Naive thymus-derived CD4-positive, alpha-beta T cell (primary cell): ENCODE results near the gene SNCG. TPM values are rescaled to one million over a fixed set of nuclear protein-coding genes. Genes with fewer than 3 reads are reported as not detected.

Experiments used
- ATAC-seq: fragments of 150-1000 bp; cut with Tn5 transposase; 2 replicates; pipeline ENCODE4 v1.10.0; 2021; ENCODE audit warnings: mild to moderate bottlenecking, moderate library complexity
- CTCF ChIA-PET: fragments of 350-600 bp; sonication (Branson Sonifier 250); formaldehyde crosslinking; loops from one replicate; lab custom pipeline; 2021; ENCODE audit warnings: antibody characterized with exemption; lab: Charles Lee
- POLR2A ChIA-PET: fragments of 350-600 bp; sonication (Branson Sonifier 250); formaldehyde crosslinking; loops from one replicate; lab custom pipeline; 2021; ENCODE audit warnings: antibody characterized with exemption, inconsistent platforms; lab: Charles Lee
- DNase-seq, 9 donors: peaks; one replicate each; pipeline versions ENCODE4 v3.0.0 to v3.0.0-alpha.2; 2020 to 2022; ENCODE audit warnings: mixed read lengths in 1 of 9
- H3K27ac ChIP-seq: one replicate; pipeline ENCODE4 v1.7.0; 2013; ENCODE audit warnings: mild to moderate bottlenecking, low read depth, low read length, moderate library complexity
- H3K27me3 ChIP-seq, 2 donors: one replicate each; pipeline ENCODE4 v1.7.0; 2013; ENCODE audit warnings: low read length in 2 of 2, mild to moderate bottlenecking in 2 of 2, moderate library complexity in 2 of 2; ENCODE audit not compliant: control insufficient read depth in 2 of 2, insufficient read depth in 2 of 2
- H3K36me3 ChIP-seq, 3 experiments: 1 replicate in 2 of 3; 2 replicates in 1 of 3; pipeline ENCODE4 v1.7.0; 2013; ENCODE audit warnings: low read length in 3 of 3, mild to moderate bottlenecking in 3 of 3, moderate library complexity in 1 of 3; ENCODE audit not compliant: insufficient read depth in 3 of 3, control insufficient read depth in 2 of 3
- H3K4me1 ChIP-seq, 2 donors: one replicate each; pipeline ENCODE4 v1.7.0; 2013; ENCODE audit warnings: low read length in 2 of 2, mild to moderate bottlenecking in 2 of 2, moderate library complexity in 1 of 2; ENCODE audit not compliant: control insufficient read depth in 2 of 2, insufficient read depth in 2 of 2
- H3K4me3 ChIP-seq: 2 replicates; pipeline ENCODE4 v1.7.0; 2013; ENCODE audit warnings: mild to moderate bottlenecking, low read length
- H3K9me3 ChIP-seq, 3 experiments: 1 replicate in 2 of 3; 2 replicates in 1 of 3; pipeline ENCODE4 v1.7.0; 2013; ENCODE audit warnings: low read length in 3 of 3; ENCODE audit not compliant: control insufficient read depth in 2 of 3
- H3K27ac Mint-ChIP-seq, 9 donors: one replicate each; pipeline ENCODE4 v1.8.0; 2020 to 2022; ENCODE audit warnings: mixed read lengths in 9 of 9, mild to moderate bottlenecking in 8 of 9, moderate library complexity in 5 of 9, inconsistent platforms in 2 of 9
- H3K27me3 Mint-ChIP-seq, 5 donors: one replicate each; pipeline ENCODE4 v1.8.0; 2021 to 2022; ENCODE audit warnings: mixed read lengths in 5 of 5, mild to moderate bottlenecking in 1 of 5
- H3K36me3 Mint-ChIP-seq, 5 donors: one replicate each; pipeline ENCODE4 v1.8.0; 2020 to 2022; ENCODE audit warnings: mixed read lengths in 5 of 5, mild to moderate bottlenecking in 3 of 5, inconsistent platforms in 1 of 5
- H3K4me1 Mint-ChIP-seq, 7 donors: one replicate each; pipeline ENCODE4 v1.8.0; 2020 to 2022; ENCODE audit warnings: mixed read lengths in 7 of 7, mild to moderate bottlenecking in 3 of 7, inconsistent platforms in 1 of 7
- H3K4me3 Mint-ChIP-seq, 10 donors: one replicate each; pipeline ENCODE4 v1.8.0; 2020 to 2022; ENCODE audit warnings: mild to moderate bottlenecking in 10 of 10, mixed read lengths in 10 of 10, moderate library complexity in 6 of 10, inconsistent platforms in 2 of 10
- H3K9me3 Mint-ChIP-seq, 11 donors: one replicate each; pipeline ENCODE4 v1.8.0; 2020 to 2022; ENCODE audit warnings: mixed read lengths in 11 of 11, mild to moderate bottlenecking in 4 of 11, inconsistent platforms in 1 of 11, moderate library complexity in 1 of 11
- intact Hi-C, 2 donors: fragments of 100-400 bp; cut with micrococcal nuclease; formaldehyde crosslinking; loops; one replicate each; pipeline ENCODE4 v1.15.1; 2023
- polyA plus RNA-seq, 2 donors: library from polyadenylated mRNA; unstranded; fragments of 300-500 nt; fragmentation: Illumina TruSeq; gene quantifications; one replicate each; pipeline ENCODE4 v1.2.3, GENCODE V29; 2021
- total RNA-seq, 6 experiments: library from RNA in 5 of 6; stranded (reverse) in 5 of 6; gene quantifications; 1 replicate in 5 of 6; 2 replicates in 1 of 6; pipeline ENCODE4 v1.2.3 and lab custom pipeline; 2021 to 2026

The SNCG gene
- total and polyA plus RNA-seq, 7 experiments from 2014 or later: 0.45 TPM; not detected in 6

GRCh38 chr10:86940677-86941076 is 17.7 kb upstream of the SNCG start:
- DNase-seq (no peak), ATAC-seq (no peak)
- peaks cover 0 to 16% (median 6%) of the 10 kb centered on the region in 7 donors for H3K4me1 Mint-ChIP-seq
- Histone ChIP-seq H3K9me3 (no peaks in the 10 kb centered on the region), H3K36me3 (no peaks in the 10 kb centered on the region), H3K27ac (no peak overlapping the region), H3K4me1 (no peaks in the 10 kb centered on the region), H3K27me3 (no peaks in the 10 kb centered on the region), H3K4me3 (no peak overlapping the region)
- H3K36me3 Mint-ChIP-seq: no peaks in the 10 kb centered on the region
- peak overlapping the region in 1 of 9 donors; percentile 68 for H3K27ac Mint-ChIP-seq
- H3K9me3 Mint-ChIP-seq: peaks cover 0 to 3% (median 0%) of the 10 kb centered on the region in 11 donors
- CTCF ChIA-PET: interaction anchor here (0.9 to 8.1 kb wide), 5 partner anchors 10 to 208 kb away, joined by 4 to 90 read pairs (median 4); partner anchors contain the start of gene ADIRF
- intact Hi-C loops: loop anchor here in 1 of 2 donors (10.0 kb wide), 1 partner anchor 264 kb away; no protein-coding TSS in a partner anchor
- POLR2A ChIA-PET: interaction anchor here (1.0 to 2.5 kb wide), 2 partner anchors 11 to 26 kb away, joined by 3 to 13 read pairs; no protein-coding TSS in a partner anchor
- H3K4me3 Mint-ChIP-seq: no peak overlapping the region
- peaks cover 0 to 3% (median 0%) of the 10 kb centered on the region in 5 donors for H3K27me3 Mint-ChIP-seq

- ChIA-PET CTCF (interaction anchor here (1.0 to 8.1 kb wide), 4 partner anchors 9 to 27 kb away, joined by 4 to 90 read pairs (median 5); partner anchors contain the start of gene ADIRF), POLR2A (interaction anchor here (1.0 to 2.5 kb wide), 3 partner anchors 11 to 29 kb away, joined by 3 to 13 read pairs (median 3); no protein-coding TSS in a partner anchor)
- Mint-ChIP-seq H3K27ac (no peak overlapping the region), H3K36me3 (no peaks in the 10 kb centered on the region), H3K4me1 (peaks cover 0 to 19% (median 6%) of the 10 kb centered on the region in 7 donors), H3K4me3 (no peak overlapping the region), H3K9me3 (peaks cover 0 to 3% (median 0%) of the 10 kb centered on the region in 11 donors), H3K27me3 (peaks cover 0 to 3% (median 0%) of the 10 kb centered on the region in 5 donors)
- H3K9me3 ChIP-seq: no peaks in the 10 kb centered on the region
- ATAC-seq (no peak), DNase-seq (no peak)
- no peaks in the 10 kb centered on the region for H3K4me1 ChIP-seq
- no peaks in the 10 kb centered on the region for H3K27me3 ChIP-seq
- intact Hi-C loops: loop anchor here in 1 of 2 donors (10.0 kb wide), 1 partner anchor 263 kb away; no protein-coding TSS in a partner anchor
- no peak overlapping the region for H3K4me3 ChIP-seq
- no peak overlapping the region for H3K27ac ChIP-seq
- no peaks in the 10 kb centered on the region for H3K36me3 ChIP-seq
These were observed 17.0 kb upstream of the SNCG start for GRCh38 chr10:86941426-86941825.

- ChIA-PET CTCF (interaction anchor here (1.9 to 8.1 kb wide), 2 partner anchors 8 to 26 kb away, joined by 6 to 90 read pairs; partner anchors contain the start of gene ADIRF), POLR2A (interaction anchor here (1.0 to 1.1 kb wide), 3 partner anchors 9 to 29 kb away, joined by 3 to 4 read pairs (median 3); no protein-coding TSS in a partner anchor)
- Mint-ChIP-seq H3K4me3 (no peak overlapping the region), H3K4me1 (peaks cover 0 to 23% (median 10%) of the 10 kb centered on the region in 7 donors), H3K36me3 (no peaks in the 10 kb centered on the region), H3K27ac (no peak overlapping the region), H3K27me3 (peaks cover 0 to 7% (median 0%) of the 10 kb centered on the region in 5 donors), H3K9me3 (peaks cover 0 to 3% (median 0%) of the 10 kb centered on the region in 11 donors)
- no peaks in the 10 kb centered on the region for H3K4me1 ChIP-seq
- no peaks in the 10 kb centered on the region for H3K27me3 ChIP-seq
- DNase-seq (no peak), ATAC-seq (no peak)
- no peaks in the 10 kb centered on the region for H3K36me3 ChIP-seq
- H3K27ac ChIP-seq: no peak overlapping the region
- no peaks in the 10 kb centered on the region for H3K9me3 ChIP-seq
- no peak overlapping the region for H3K4me3 ChIP-seq
- intact Hi-C loops: loop anchor here in 1 of 2 donors (10.0 kb wide), 1 partner anchor 263 kb away; no protein-coding TSS in a partner anchor
These were observed 16.4 kb upstream of the SNCG start for GRCh38 chr10:86941991-86942421.

GRCh38 chr10:86942441-86943315 is 15.7 kb upstream of the SNCG start:
- Histone ChIP-seq H3K4me3 (no peak overlapping the region), H3K27ac (no peak overlapping the region), H3K9me3 (no peaks in the 10 kb centered on the region), H3K36me3 (no peaks in the 10 kb centered on the region), H3K4me1 (no peaks in the 10 kb centered on the region), H3K27me3 (no peaks in the 10 kb centered on the region)
- ChIA-PET POLR2A (interaction anchor here (1.0 to 1.1 kb wide), 4 partner anchors 8 to 28 kb away, joined by 3 to 4 read pairs (median 4); no protein-coding TSS in a partner anchor), CTCF (interaction anchor here (1.1 to 8.1 kb wide), 3 partner anchors 15 to 25 kb away, joined by 3 to 90 read pairs (median 3); partner anchors contain the start of genes ADIRF and MMRN2)
- intact Hi-C loops: loop anchor here in 1 of 2 donors (10.0 kb wide), 1 partner anchor 262 kb away; no protein-coding TSS in a partner anchor
- DNase-seq (no peak), ATAC-seq (no peak)
- Mint-ChIP-seq H3K4me3 (no peak overlapping the region), H3K4me1 (peaks cover 0 to 23% (median 12%) of the 10 kb centered on the region in 7 donors), H3K36me3 (no peaks in the 10 kb centered on the region), H3K27ac (no peak overlapping the region), H3K9me3 (peaks cover 0 to 3% (median 0%) of the 10 kb centered on the region in 11 donors), H3K27me3 (peaks cover 0 to 6% (median 0%) of the 10 kb centered on the region in 5 donors)

- POLR2A ChIA-PET: interaction anchor here (1.0 to 1.1 kb wide), 2 partner anchors 13 to 19 kb away, joined by 3 to 4 read pairs; no protein-coding TSS in a partner anchor
- Histone ChIP-seq H3K9me3 (no peaks in the 10 kb centered on the region), H3K27me3 (no peaks in the 10 kb centered on the region), H3K36me3 (no peaks in the 10 kb centered on the region), H3K4me1 (no peaks in the 10 kb centered on the region), H3K4me3 (no peak overlapping the region), H3K27ac (no peak overlapping the region)
- H3K9me3 Mint-ChIP-seq: peaks cover 0 to 4% (median 2%) of the 10 kb centered on the region in 11 donors
- peaks cover 0 to 6% (median 0%) of the 10 kb centered on the region in 5 donors for H3K27me3 Mint-ChIP-seq
- ATAC-seq (no peak), DNase-seq (no peak)
- H3K4me1 Mint-ChIP-seq: peaks cover 5 to 28% (median 15%) of the 10 kb centered on the region in 7 donors
- H3K4me3 Mint-ChIP-seq: no peak overlapping the region
- intact Hi-C loops: loop anchor here in 1 of 2 donors (10.0 kb wide), 1 partner anchor 261 kb away; no protein-coding TSS in a partner anchor
- no peak overlapping the region for H3K27ac Mint-ChIP-seq
- H3K36me3 Mint-ChIP-seq: peaks cover 0 to 5% (median 4%) of the 10 kb centered on the region in 5 donors
- CTCF ChIA-PET: interaction anchor here (0.8 to 8.1 kb wide), 4 partner anchors 14 to 25 kb away, joined by 3 to 90 read pairs (median 3); partner anchors contain the start of genes ADIRF and MMRN2
These were observed 14.9 kb upstream of the SNCG start for GRCh38 chr10:86943316-86944030.
